DOHH2 (cell line): ENCODE measurements around the gene LRMDA.

ENCODE experiments used
- H3F3A ChIP-seq: fragments of 200-600 bp; sonication (generic), shearing (Covaris generic); 2 replicates; pipeline ENCODE4 v1.6.0; 2016; ENCODE audit warnings: antibody characterized with exemption, mild to moderate bottlenecking; ENCODE audit not compliant: control insufficient read depth, insufficient read depth
- H3K27ac ChIP-seq: fragments of 200-600 bp; sonication (generic); 2 replicates; pipeline ENCODE4 v1.5.1; 2014; ENCODE audit warnings: low read depth, mild to moderate bottlenecking, low read length, moderate library complexity
- H3K27me3 ChIP-seq: fragments of 200-600 bp; sonication (generic); 2 replicates; pipeline ENCODE4 v1.6.1; 2014; ENCODE audit warnings: mild to moderate bottlenecking, low read length, mixed read lengths; ENCODE audit not compliant: control insufficient read depth
- H3K36me3 ChIP-seq: fragments of 200-600 bp; sonication (generic); 2 replicates; pipeline ENCODE4 v1.6.1; 2014; ENCODE audit warnings: mild to moderate bottlenecking, low read length, moderate library complexity, mixed read lengths; ENCODE audit not compliant: control insufficient read depth
- H3K4me1 ChIP-seq: fragments of 200-600 bp; sonication (generic); 2 replicates; pipeline ENCODE4 v1.6.1; 2014; ENCODE audit warnings: mild to moderate bottlenecking, low read length, mixed read lengths; ENCODE audit not compliant: control insufficient read depth
- H3K4me2 ChIP-seq: fragments of 200-600 bp; sonication (generic); 2 replicates; pipeline ENCODE4 v1.6.0; 2014; ENCODE audit warnings: mild to moderate bottlenecking, low read length, moderate library complexity
- H3K4me3 ChIP-seq: fragments of 200-600 bp; sonication (generic); 2 replicates; pipeline ENCODE4 v1.5.1; 2014; ENCODE audit warnings: mild to moderate bottlenecking, low read length, mixed read lengths
- H3K79me2 ChIP-seq: fragments of 200-600 bp; sonication (generic); 2 replicates; pipeline ENCODE4 v1.6.1; 2014; ENCODE audit warnings: mild to moderate bottlenecking, low read length, mixed read lengths; ENCODE audit not compliant: control insufficient read depth
- H3K9me2 ChIP-seq: fragments of 200-600 bp; sonication (generic); replicated peaks from 2 replicates; pipeline ENCODE4 v1.6.1; 2014; ENCODE audit warnings: mild to moderate bottlenecking, low read length, mixed read lengths; ENCODE audit not compliant: control insufficient read depth
- H3K9me3 ChIP-seq: fragments of 200-600 bp; sonication (generic); 2 replicates; pipeline ENCODE4 v1.6.1; 2014; ENCODE audit warnings: antibody characterized with exemption, low read length, mixed read lengths; ENCODE audit not compliant: control insufficient read depth, insufficient read depth
- H4K20me1 ChIP-seq: fragments of 200-600 bp; sonication (generic); 2 replicates; pipeline ENCODE4 v1.6.0; 2014; ENCODE audit warnings: low read depth, mild to moderate bottlenecking, antibody characterized with exemption, low read length, moderate library complexity; ENCODE audit not compliant: control insufficient read depth, insufficient read depth
- CTCF ChIP-seq: fragments of 200-600 bp; sonication (generic); IDR thresholded peaks from one replicate; pipeline ENCODE4 v1.5.1; 2014; ENCODE audit warnings: antibody characterized with exemption, mild to moderate bottlenecking, low read depth, low read length; ENCODE audit not compliant: poor library complexity, severe bottlenecking
- EZH2phosphoT487 ChIP-seq: fragments of 200-600 bp; sonication (generic); IDR thresholded peaks from 2 replicates; pipeline ENCODE4 v1.6.1; 2017; ENCODE audit warnings: borderline replicate concordance, mild to moderate bottlenecking, antibody characterized with exemption, low read length, moderate library complexity, mixed read lengths

LRMDA gene

GRCh38 chr10:76032700-76033039 is 601.2 kb downstream of the LRMDA start:
- Histone ChIP-seq H3K79me2 (no peaks in the 10 kb centered on the region), H3K4me3 (no peak overlapping the region), H3K4me2 (no peak overlapping the region), H3K27me3 (no peaks in the 10 kb centered on the region), H3K4me1 (no peaks in the 10 kb centered on the region), H3K27ac (no peak overlapping the region), H3K9me3 (no peaks in the 10 kb centered on the region), H3F3A (no peaks in the 10 kb centered on the region), H3K9me2 (no peaks in the 10 kb centered on the region), H4K20me1 (no peaks in the 10 kb centered on the region), H3K36me3 (no peaks in the 10 kb centered on the region)
- no peak for TF ChIP-seq CTCF
- TF ChIP-seq EZH2phosphoT487, result no peak

GRCh38 chr10:76033457-76034196 is 602.2 kb downstream of the LRMDA start:
- Histone ChIP-seq H3K4me3 (no peak overlapping the region), H3K9me3 (no peaks in the 10 kb centered on the region), H3K27ac (no peak overlapping the region), H3K9me2 (no peaks in the 10 kb centered on the region), H3K4me2 (no peak overlapping the region), H3K27me3 (no peaks in the 10 kb centered on the region), H3K79me2 (no peaks in the 10 kb centered on the region), H4K20me1 (no peaks in the 10 kb centered on the region), H3K36me3 (no peaks in the 10 kb centered on the region), H3F3A (no peaks in the 10 kb centered on the region), H3K4me1 (no peaks in the 10 kb centered on the region)
- no peak for TF ChIP-seq CTCF
- no peak for TF ChIP-seq EZH2phosphoT487

GRCh38 chr10:76034353-76035205 is 603.2 kb downstream of the LRMDA start:
- Histone ChIP-seq H3K4me2 (no peak overlapping the region), H3K27ac (no peak overlapping the region)
- TF ChIP-seq CTCF (no peak), EZH2phosphoT487 (no peak)

More at GRCh38 chr10:76034353-76035205, 603.2 kb downstream of the LRMDA start:
- H3K4me3 ChIP-seq, result no peak overlapping the region
- H3K9me2 ChIP-seq, result no peaks in the 10 kb centered on the region
- no peaks in the 10 kb centered on the region for H3K79me2 ChIP-seq
- H3K9me3 ChIP-seq, result no peaks in the 10 kb centered on the region
- H3K27me3 ChIP-seq, result no peaks in the 10 kb centered on the region
- no peaks in the 10 kb centered on the region for H3K4me1 ChIP-seq
- no peaks in the 10 kb centered on the region for H3F3A ChIP-seq
- H4K20me1 ChIP-seq, result no peaks in the 10 kb centered on the region
- H3K36me3 ChIP-seq, result no peaks in the 10 kb centered on the region
